OCI-LY1 (cell line): ENCODE data around the gene ARHGDIA.
A peak's percentile ranks its signal among the peaks of the same experiment; 100 is the strongest.

Source experiments
- H2AFZ ChIP-seq: fragments of 200-600 bp; sonication (generic), shearing (Covaris generic); 2 replicates; pipeline ENCODE4 v1.6.0; 2014; ENCODE audit warnings: antibody characterized with exemption, mild to moderate bottlenecking, low read length
- H3F3A ChIP-seq: fragments of 200-600 bp; sonication (generic), shearing (Covaris generic); 2 replicates; pipeline ENCODE4 v1.6.0; 2014; ENCODE audit warnings: mild to moderate bottlenecking, antibody characterized with exemption, low read length, moderate library complexity; ENCODE audit not compliant: insufficient read depth
- H3K27ac ChIP-seq: fragments of 200-600 bp; sonication (generic); 2 replicates; pipeline ENCODE4 v1.5.1; 2014; ENCODE audit warnings: low read length, mixed run types, mild to moderate bottlenecking, low read depth; ENCODE audit not compliant: poor library complexity, severe bottlenecking
- H3K27me3 ChIP-seq: fragments of 200-600 bp; sonication (generic); 2 replicates; pipeline ENCODE4 v1.6.0; 2014; ENCODE audit warnings: antibody characterized with exemption, mild to moderate bottlenecking, low read length, moderate library complexity; ENCODE audit not compliant: insufficient read depth
- H3K36me3 ChIP-seq: fragments of 200-600 bp; sonication (generic); 2 replicates; pipeline ENCODE4 v1.6.1; 2014; ENCODE audit warnings: mild to moderate bottlenecking, antibody characterized with exemption, low read length, moderate library complexity, mixed read lengths; ENCODE audit not compliant: insufficient read depth
- H3K4me1 ChIP-seq: fragments of 200-600 bp; sonication (generic); 2 replicates; pipeline ENCODE4 v1.5.1; 2014; ENCODE audit warnings: mild to moderate bottlenecking, low read length, moderate library complexity; ENCODE audit not compliant: insufficient read depth, severe bottlenecking
- H3K4me2 ChIP-seq: fragments of 200-600 bp; sonication (generic), shearing (Covaris generic); 2 replicates; pipeline ENCODE4 v1.6.1; 2014; ENCODE audit warnings: low read length
- H3K4me3 ChIP-seq: fragments of 200-600 bp; sonication (generic); 2 replicates; pipeline ENCODE4 v1.5.1; 2014; ENCODE audit warnings: low read length, low read depth, mild to moderate bottlenecking, mixed read lengths; ENCODE audit not compliant: poor library complexity, severe bottlenecking
- H3K79me2 ChIP-seq: fragments of 200-600 bp; shearing (Covaris generic); 2 replicates; pipeline ENCODE4 v1.6.1; 2016; ENCODE audit warnings: mixed run types, low read length, mixed read lengths; ENCODE audit not compliant: insufficient read depth
- H3K9ac ChIP-seq: fragments of 200-600 bp; sonication (generic), shearing (Covaris generic); 2 replicates; pipeline ENCODE4 v1.6.1; 2014; ENCODE audit warnings: mild to moderate bottlenecking, low read length, mixed read lengths
- H3K9me2 ChIP-seq: fragments of 200-600 bp; sonication (generic), shearing (Covaris generic); 2 replicates; pipeline ENCODE4 v1.6.1; 2014; ENCODE audit warnings: low read depth, mild to moderate bottlenecking, low read length, mixed read lengths
- H3K9me3 ChIP-seq: fragments of 200-600 bp; shearing (Covaris generic); 2 replicates; pipeline ENCODE4 v1.6.1; 2014; ENCODE audit warnings: low read length, mixed read lengths
- H4K20me1 ChIP-seq: fragments of 200-600 bp; sonication (generic), shearing (Covaris generic); 2 replicates; pipeline ENCODE4 v1.6.0; 2016; ENCODE audit warnings: mild to moderate bottlenecking, low read length; ENCODE audit not compliant: insufficient read depth
- CTCF ChIP-seq: fragments of 200-600 bp; sonication (generic), shearing (Covaris generic); IDR thresholded peaks from 2 replicates; pipeline ENCODE4 v1.5.1; 2017; ENCODE audit warnings: mild to moderate bottlenecking, antibody characterized with exemption, low read length, moderate library complexity, mixed read lengths
- EZH2 ChIP-seq: fragments of 200-600 bp; sonication (generic), shearing (Covaris generic); IDR thresholded peaks from 2 replicates; pipeline ENCODE4 v1.8.0; 2017; ENCODE audit warnings: borderline replicate concordance, mixed run types, mild to moderate bottlenecking, antibody characterized with exemption, low read length, moderate library complexity, mixed read lengths

ARHGDIA gene

GRCh38 chr17:81863833-81864768 is 7.0 kb downstream of the ARHGDIA start:
- Histone ChIP-seq H3K9me3 (no peaks in the 10 kb centered on the region), H3F3A (no peaks in the 10 kb centered on the region), H3K9ac (no peak overlapping the region; the same call in 1 of the 2 replicates), H2AFZ (no peak overlapping the region), H3K36me3 (peaks cover 53% of the 10 kb centered on the region), H3K9me2 (no peaks in the 10 kb centered on the region), H3K4me1 (peaks cover 64% of the 10 kb centered on the region), H4K20me1 (no peaks in the 10 kb centered on the region), H3K27me3 (no peaks in the 10 kb centered on the region), H3K79me2 (peaks cover 15% of the 10 kb centered on the region), H3K4me2 (peak overlapping the region; percentile 18; the same call in 1 of the 2 replicates), H3K4me3 (no peak overlapping the region), H3K27ac (peak overlapping the region; percentile 36)
- no peak for TF ChIP-seq EZH2
- TF ChIP-seq CTCF, result peak; percentile 38; the same call in 1 of the 2 replicates

- TF ChIP-seq EZH2, result no peak
- no peak for TF ChIP-seq CTCF
- H3F3A ChIP-seq, result no peaks in the 10 kb centered on the region
- H3K27ac ChIP-seq, result peak overlapping the region; percentile 36
These were observed 7.9 kb downstream of the ARHGDIA start for GRCh38 chr17:81863123-81863675.

GRCh38 chr17:81860756-81861568 is 10.2 kb downstream of the ARHGDIA start:
- Histone ChIP-seq H3K4me1 (peaks cover 43% of the 10 kb centered on the region), H3K27ac (peak overlapping the region; percentile 47), H2AFZ (no peak overlapping the region), H3K4me2 (peak overlapping the region; percentile 59), H3K9me2 (no peaks in the 10 kb centered on the region), H3K9me3 (no peaks in the 10 kb centered on the region), H3K27me3 (no peaks in the 10 kb centered on the region), H3K79me2 (peaks cover 32% of the 10 kb centered on the region), H3K9ac (peak overlapping the region; percentile 67), H4K20me1 (no peaks in the 10 kb centered on the region), H3K36me3 (peaks cover 54% of the 10 kb centered on the region), H3F3A (no peaks in the 10 kb centered on the region), H3K4me3 (peak overlapping the region; percentile 66)
- TF ChIP-seq EZH2 (no peak), CTCF (no peak)

More at GRCh38 chr17:81863123-81863675, 7.9 kb downstream of the ARHGDIA start:
- no peaks in the 10 kb centered on the region for H3K9me2 ChIP-seq
- H3K27me3 ChIP-seq, result no peaks in the 10 kb centered on the region
- H3K4me1 ChIP-seq, result peaks cover 64% of the 10 kb centered on the region
- H3K9me3 ChIP-seq, result no peaks in the 10 kb centered on the region
- H3K9ac ChIP-seq, result no peak overlapping the region; the same call in 1 of the 2 replicates
- peaks cover 53% of the 10 kb centered on the region for H3K36me3 ChIP-seq
- H3K4me3 ChIP-seq, result no peak overlapping the region
- peaks cover 24% of the 10 kb centered on the region for H3K79me2 ChIP-seq
- H2AFZ ChIP-seq, result no peak overlapping the region
- H4K20me1 ChIP-seq, result no peaks in the 10 kb centered on the region
- peak overlapping the region; percentile 22; the same call in 1 of the 2 replicates for H3K4me2 ChIP-seq
